ENCODE measurements around the gene NPEPPS.

GRCh38 chr17:47653442-47653841 lies 122.5 kb downstream of the NPEPPS start:
- no peak for TF ChIP-seq FOSL1 (IDR thresholded peaks at IDR 0.05; ENCODE audit: low read depth)
- TF ChIP-seq SRF (IDR thresholded peaks at IDR 0.05; ENCODE audit: low read depth): no peak
- TF ChIP-seq, protein P1, sequence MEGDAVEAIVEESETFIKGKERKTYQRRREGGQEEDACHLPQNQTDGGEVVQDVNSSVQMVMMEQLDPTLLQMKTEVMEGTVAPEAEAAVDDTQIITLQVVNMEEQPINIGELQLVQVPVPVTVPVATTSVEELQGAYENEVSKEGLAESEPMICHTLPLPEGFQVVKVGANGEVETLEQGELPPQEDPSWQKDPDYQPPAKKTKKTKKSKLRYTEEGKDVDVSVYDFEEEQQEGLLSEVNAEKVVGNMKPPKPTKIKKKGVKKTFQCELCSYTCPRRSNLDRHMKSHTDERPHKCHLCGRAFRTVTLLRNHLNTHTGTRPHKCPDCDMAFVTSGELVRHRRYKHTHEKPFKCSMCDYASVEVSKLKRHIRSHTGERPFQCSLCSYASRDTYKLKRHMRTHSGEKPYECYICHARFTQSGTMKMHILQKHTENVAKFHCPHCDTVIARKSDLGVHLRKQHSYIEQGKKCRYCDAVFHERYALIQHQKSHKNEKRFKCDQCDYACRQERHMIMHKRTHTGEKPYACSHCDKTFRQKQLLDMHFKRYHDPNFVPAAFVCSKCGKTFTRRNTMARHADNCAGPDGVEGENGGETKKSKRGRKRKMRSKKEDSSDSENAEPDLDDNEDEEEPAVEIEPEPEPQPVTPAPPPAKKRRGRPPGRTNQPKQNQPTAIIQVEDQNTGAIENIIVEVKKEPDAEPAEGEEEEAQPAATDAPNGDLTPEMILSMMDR (IDR thresholded peaks at IDR 0.05 in 2 of 3, conservative IDR thresholded peaks at IDR 0.05 in 1 of 3; ENCODE audit: borderline replicate concordance in 1 of 3, insufficient read depth in 1 of 3, low read depth in 2 of 3, low read length in 2 of 3): no peak
- TF ChIP-seq EZH2phosphoT487 (IDR thresholded peaks at IDR 0.05; ENCODE audit: borderline replicate concordance): no peak
- TF ChIP-seq REST (IDR thresholded peaks at IDR 0.05; ENCODE audit: low read depth): no peak
- TF ChIP-seq EZH2 (IDR thresholded peaks at IDR 0.05): no peak
- no peak for TF ChIP-seq EGR1 (IDR thresholded peaks at IDR 0.05; ENCODE audit: low read depth)
- TF ChIP-seq POLR2A (IDR thresholded peaks at IDR 0.05; ENCODE audit: borderline replicate concordance, extremely low read depth, insufficient read depth, insufficient read length): no peak
- TF ChIP-seq ZFX (IDR thresholded peaks at IDR 0.05): no peak
- no peak for TF ChIP-seq YY1 (IDR thresholded peaks at IDR 0.05; ENCODE audit: extremely low read depth, insufficient replicate concordance, low read depth, low read length)
- TF ChIP-seq POLR2AphosphoS5 (IDR thresholded peaks at IDR 0.05; ENCODE audit: low read depth, low read length): no peak
- TF ChIP-seq SP1 (IDR thresholded peaks at IDR 0.05; ENCODE audit: low read depth): no peak

Data from HCT116 (cell line).